RWPE1 (cell line): ENCODE measurements around the gene CCDC197.

Experiments used
- CTCF ChIA-PET: fragments of 350-600 bp; sonication (Branson Sonifier 250); formaldehyde crosslinking; extraction: SDS; loops from one replicate; lab custom pipeline; 2021; lab: Yijun Ruan, JAX
- POLR2A ChIA-PET: fragments of 400-600 bp; formaldehyde crosslinking; extraction: SDS; loops from one replicate; lab custom pipeline; 2020; ENCODE audit warnings: antibody characterized with exemption; ENCODE audit not compliant: low non-redundant PET; lab: Yijun Ruan, JAX
- DNase-seq: peaks from one replicate; pipeline ENCODE4 v3.0.0; 2012; ENCODE audit warnings: low spot score
- H3K27ac ChIP-seq: fragments of 450-650 bp; 2 replicates; pipeline ENCODE4 v1.5.1; 2017
- CTCF ChIP-seq: fragments of 450-650 bp; conservative IDR thresholded peaks from 2 replicates; pipeline ENCODE4 v1.5.1; 2017; ENCODE audit warnings: low read depth, mild to moderate bottlenecking

CCDC197 gene

DNA sequence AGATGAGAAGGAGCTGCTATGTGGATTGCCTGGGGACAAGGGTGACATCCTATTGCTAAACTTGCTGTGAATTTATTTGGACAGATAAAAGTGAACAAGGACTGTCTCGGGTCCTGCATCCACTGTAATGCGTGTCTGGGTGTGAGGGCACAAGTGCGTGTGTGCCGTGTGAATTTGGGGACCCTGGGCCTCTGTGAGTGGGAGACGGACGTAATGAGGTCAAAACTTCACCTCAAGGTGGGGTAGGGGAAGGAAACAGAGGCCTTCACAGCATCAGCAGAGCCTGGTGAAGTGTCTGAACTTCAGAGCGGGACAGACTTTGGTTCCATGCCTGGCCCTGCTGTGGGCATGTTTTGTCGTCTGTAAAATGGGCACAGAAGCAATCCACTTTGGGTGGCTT, 35.5 kb upstream of the CCDC197 start:
- POLR2A ChIA-PET: no interaction called here
- CTCF ChIA-PET: no interaction called here
- no peak overlapping the region for H3K27ac ChIP-seq

DNA sequence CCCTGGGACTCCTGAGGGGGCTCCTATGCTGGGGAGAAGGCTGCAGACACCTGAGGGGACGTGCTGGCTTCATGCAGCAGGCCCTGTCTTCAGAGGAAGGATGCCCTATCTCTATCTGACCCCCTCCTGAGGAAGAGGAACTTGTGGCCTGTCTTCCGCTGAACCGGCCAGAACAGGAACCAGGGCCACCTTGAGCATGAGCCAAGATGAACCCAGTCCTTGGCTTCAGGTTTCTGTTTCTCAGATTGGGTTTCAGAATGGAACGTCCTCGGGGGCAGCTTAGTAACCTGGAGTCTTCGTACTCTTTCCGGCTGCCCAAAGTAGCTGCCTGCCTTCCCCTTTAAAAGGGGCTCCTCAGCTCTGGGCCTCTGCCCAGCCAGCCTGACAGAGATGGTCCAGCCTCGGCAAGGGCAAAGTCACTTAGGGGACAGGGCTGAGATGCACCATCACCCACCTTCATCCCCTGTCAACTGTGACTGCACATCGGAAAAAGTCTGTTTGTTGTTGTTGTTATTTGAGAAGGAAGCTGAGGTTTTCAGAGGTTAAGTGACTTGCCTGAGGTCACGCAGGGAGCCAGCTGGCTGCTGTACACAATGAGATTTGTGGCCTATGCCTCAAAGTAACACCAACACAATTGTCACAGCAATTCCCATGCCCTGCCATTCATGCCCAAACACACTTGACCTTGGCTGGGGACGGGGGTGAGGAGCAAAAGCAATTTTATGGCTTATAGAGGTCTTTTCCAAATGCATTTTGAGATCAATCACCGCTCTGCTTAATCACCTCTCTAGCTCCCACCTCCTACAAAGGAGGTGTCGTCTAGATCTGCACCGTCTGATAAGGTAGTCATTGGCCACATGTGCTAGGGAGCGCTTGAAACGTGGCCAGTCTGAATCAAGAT, 34.1 kb upstream of the CCDC197 start:
- TF ChIP-seq CTCF: no peak
- no peak for DNase-seq
- POLR2A ChIA-PET: interaction anchor here (0.7 kb wide), 1 partner anchor 14 kb away, joined by 16 read pairs; no protein-coding TSS in a partner anchor
- H3K27ac ChIP-seq: no peak overlapping the region
- CTCF ChIA-PET: no interaction called here

More for the DNA sequence above, 35.5 kb upstream of the CCDC197 start:
- TF ChIP-seq CTCF: no peak
- no peak for DNase-seq

GRCh38 chr14:93963692-93964091, 33.4 kb upstream of the CCDC197 start:
- TF ChIP-seq CTCF: no peak
- ChIA-PET POLR2A (no interaction called here), CTCF (interaction anchor here (1.8 kb wide), 1 partner anchor 24 kb away, joined by 6 read pairs; no protein-coding TSS in a partner anchor)
- DNase-seq: no peak
- no peak overlapping the region for H3K27ac ChIP-seq

GRCh38 chr14:93964281-93964680, 32.8 kb upstream of the CCDC197 start:
- H3K27ac ChIP-seq: no peak overlapping the region
- ChIA-PET POLR2A (no interaction called here), CTCF (interaction anchor here (1.8 kb wide), 1 partner anchor 24 kb away, joined by 6 read pairs; no protein-coding TSS in a partner anchor)

DNA sequence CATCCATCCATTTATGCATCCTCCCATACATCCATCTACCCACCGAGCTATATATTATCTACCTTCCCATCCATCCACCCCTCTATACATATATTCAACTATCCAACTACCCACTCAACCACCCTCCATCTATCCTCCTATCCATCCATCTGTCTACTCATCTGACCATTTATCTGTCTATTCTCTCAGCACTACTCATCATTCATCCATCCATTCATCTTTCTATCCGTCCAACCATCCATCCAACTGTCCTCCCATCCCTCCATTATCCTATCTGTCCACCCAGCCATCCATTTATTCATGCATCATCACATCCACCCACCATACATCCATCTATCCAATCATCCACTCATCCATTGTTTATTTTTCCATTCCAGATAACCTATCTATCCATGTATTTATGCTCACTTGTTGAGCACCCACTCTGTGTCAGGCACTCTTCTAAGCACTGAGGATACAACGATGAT, 32.2 kb upstream of the CCDC197 start:
- no peak overlapping the region for H3K27ac ChIP-seq
- POLR2A ChIA-PET: no interaction called here
- CTCF ChIA-PET: interaction anchor here (1.8 kb wide), 1 partner anchor 25 kb away, joined by 6 read pairs; no protein-coding TSS in a partner anchor
- no peak for DNase-seq
- TF ChIP-seq CTCF: no peak

More at GRCh38 chr14:93964281-93964680, 32.8 kb upstream of the CCDC197 start:
- no peak for DNase-seq
- TF ChIP-seq CTCF: no peak

DNA sequence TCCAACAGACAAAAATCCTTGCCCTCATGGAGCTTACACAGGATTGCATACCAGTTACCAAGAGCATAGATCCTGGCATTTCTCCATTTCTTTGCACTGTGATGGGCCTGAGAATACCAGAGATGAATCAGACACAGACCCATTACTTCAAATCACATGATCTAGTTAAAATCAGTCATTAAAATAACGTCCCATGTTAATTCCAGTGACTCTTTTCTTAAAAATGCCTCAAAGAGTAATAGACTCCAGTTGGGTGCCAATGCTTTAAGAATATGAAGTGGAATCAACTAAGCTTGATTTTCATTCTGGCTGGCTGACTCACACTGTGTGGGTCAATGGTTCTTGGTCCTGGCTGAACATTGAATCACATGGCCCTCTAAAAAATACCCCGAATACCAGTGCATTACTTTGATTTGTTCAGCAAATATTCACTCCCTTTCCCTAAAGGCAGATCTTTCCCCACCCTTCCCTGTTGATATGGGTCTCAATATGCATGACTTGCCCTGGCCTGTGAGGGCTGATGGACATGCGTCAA, 31.7 kb upstream of the CCDC197 start:
- TF ChIP-seq CTCF: no peak
- H3K27ac ChIP-seq: peak overlapping the region; percentile 66
- CTCF ChIA-PET: interaction anchor here (1.8 to 4.0 kb wide), 2 partner anchors 25 to 26 kb away, joined by 6 to 24 read pairs; no protein-coding TSS in a partner anchor
- POLR2A ChIA-PET: no interaction called here
- peak; percentile 69 for DNase-seq
